ENCODE measurements around the gene SPATA24. TPM values are rescaled to one million over a fixed set of nuclear protein-coding genes. Genes with fewer than 3 reads are reported as not detected.
"Not testable (repeated sequence)": the region's sequence is repeated elsewhere in the genome, so short reads cannot be mapped to it uniquely, and the experiment has no call there.

The SPATA24 gene
- total RNA-seq, 1 donor from 2014 or later, result 17.3 TPM

GRCh38 chr5:139419226-139420192 is 15.6 kb upstream of the SPATA24 start:
- ATAC-seq, result peak; percentile 40

DNA sequence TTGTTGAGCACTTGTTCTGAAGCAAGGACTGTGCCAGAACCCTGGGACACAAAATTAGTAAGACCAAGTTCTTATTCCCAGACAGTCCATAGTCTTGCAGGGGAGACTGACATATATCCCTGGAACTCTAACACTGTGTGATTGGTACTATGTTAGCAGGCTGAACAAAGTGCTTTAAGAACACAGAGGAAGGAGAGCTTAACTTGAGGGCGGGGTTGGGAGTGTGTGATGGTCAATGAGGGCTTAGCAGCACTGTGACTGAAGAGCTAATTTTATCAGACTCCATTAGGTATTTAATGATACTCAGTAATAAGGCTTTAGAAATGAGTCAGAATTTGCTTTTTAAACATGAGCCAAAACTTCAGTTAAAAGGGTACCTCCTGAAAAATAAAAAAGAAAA is 14.9 kb upstream of the SPATA24 start:
- no peak for DNase-seq
- ATAC-seq, result peak; percentile 69

More at GRCh38 chr5:139419226-139420192, 15.6 kb upstream of the SPATA24 start:
- no peak for DNase-seq
- intact Hi-C loops (cut with micrococcal nuclease), result no loop called here

GRCh38 chr5:139417214-139417613 is 13.3 kb upstream of the SPATA24 start:
- DNase-seq (no peak), ATAC-seq (peak; percentile 66)
- intact Hi-C loops (cut with micrococcal nuclease), result no loop called here

More for the DNA sequence above, 14.9 kb upstream of the SPATA24 start:
- intact Hi-C loops (cut with micrococcal nuclease), result no loop called here

GRCh38 chr5:139416651-139417050 is 12.8 kb upstream of the SPATA24 start:
- ATAC-seq, result no peak
- intact Hi-C loops (cut with micrococcal nuclease), result no loop called here

DNA sequence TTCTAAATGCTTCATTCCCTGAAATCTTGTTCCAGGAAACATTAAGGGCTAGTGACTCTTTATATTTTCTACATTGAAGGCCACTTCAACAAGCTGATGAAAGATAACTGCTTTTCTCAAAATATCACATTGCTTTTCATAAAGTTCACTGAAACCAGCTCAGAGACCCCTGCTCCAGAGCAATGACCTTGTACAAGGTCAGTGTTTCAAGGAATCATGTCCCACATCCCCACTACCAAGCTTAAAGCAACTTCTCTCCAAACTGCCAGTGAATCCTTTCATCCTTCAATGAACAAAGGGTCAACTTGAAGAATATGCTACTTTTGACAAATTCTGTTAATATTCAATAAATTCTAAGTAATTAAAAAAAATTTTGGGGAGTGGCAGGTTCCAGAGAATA is 12.0 kb upstream of the SPATA24 start:
- no peak for ATAC-seq
- DNase-seq, result no peak
- intact Hi-C loops (cut with micrococcal nuclease), result no loop called here

More at GRCh38 chr5:139416651-139417050, 12.8 kb upstream of the SPATA24 start:
- no peak for DNase-seq

GRCh38 chr5:139415221-139415861 is 11.5 kb upstream of the SPATA24 start:
- ATAC-seq (peak; percentile 68), DNase-seq (peak; percentile 83)
- intact Hi-C loops (cut with micrococcal nuclease), result no loop called here

DNA sequence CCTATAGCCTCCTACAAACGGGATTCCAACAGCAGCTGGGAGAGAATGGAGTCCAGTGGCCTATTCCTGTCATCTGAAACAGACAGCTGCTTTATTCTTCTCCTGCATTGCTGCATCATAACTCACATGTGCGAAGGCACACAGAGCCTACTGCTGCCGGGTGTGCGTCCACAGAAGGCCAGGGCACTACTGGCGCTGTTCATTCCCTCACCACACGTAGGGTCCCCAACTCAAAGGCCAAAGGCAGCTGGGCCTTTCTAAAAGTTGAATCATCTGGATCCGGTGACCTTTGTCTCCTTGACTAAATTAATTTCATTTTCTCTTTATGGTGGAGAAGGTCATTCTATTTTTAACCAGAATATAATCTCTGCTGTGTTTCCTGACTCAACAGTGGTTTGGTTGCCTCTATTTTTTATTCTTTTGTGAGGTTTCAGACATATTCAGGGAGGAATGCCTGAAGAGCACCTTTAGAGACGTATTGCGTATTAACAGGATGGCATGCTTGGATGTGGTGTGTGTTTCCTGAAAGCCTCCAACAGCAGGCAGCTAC is 10.8 kb upstream of the SPATA24 start:
- DNase-seq, result no peak
- ATAC-seq, result peak; percentile 1
- intact Hi-C loops (cut with micrococcal nuclease), result no loop called here

GRCh38 chr5:139413963-139414362 is 10.1 kb upstream of the SPATA24 start:
- no peak for DNase-seq
- ATAC-seq, result no peak
- intact Hi-C loops (cut with micrococcal nuclease), result no loop called here

- intact Hi-C loops (cut with micrococcal nuclease), result no loop called here
- no peak for ATAC-seq
- DNase-seq, result no peak
Observed at GRCh38 chr5:139413153-139413552, 9.3 kb upstream of the SPATA24 start.

GRCh38 chr5:139410993-139411828 is 7.3 kb upstream of the SPATA24 start:
- DNase-seq, result no peak

GRCh38 chr5:139410121-139410992 is 6.5 kb upstream of the SPATA24 start:
- no peak for ATAC-seq
- intact Hi-C loops (cut with micrococcal nuclease), result no loop called here

More at GRCh38 chr5:139410993-139411828, 7.3 kb upstream of the SPATA24 start:
- intact Hi-C loops (cut with micrococcal nuclease), result no loop called here
- ATAC-seq, result no peak

GRCh38 chr5:139409116-139409515 is 5.2 kb upstream of the SPATA24 start:
- intact Hi-C loops (cut with micrococcal nuclease); DNase-seq; ATAC-seq: not testable (repeated sequence)

More at GRCh38 chr5:139410121-139410992, 6.5 kb upstream of the SPATA24 start:
- no peak for DNase-seq

DNA sequence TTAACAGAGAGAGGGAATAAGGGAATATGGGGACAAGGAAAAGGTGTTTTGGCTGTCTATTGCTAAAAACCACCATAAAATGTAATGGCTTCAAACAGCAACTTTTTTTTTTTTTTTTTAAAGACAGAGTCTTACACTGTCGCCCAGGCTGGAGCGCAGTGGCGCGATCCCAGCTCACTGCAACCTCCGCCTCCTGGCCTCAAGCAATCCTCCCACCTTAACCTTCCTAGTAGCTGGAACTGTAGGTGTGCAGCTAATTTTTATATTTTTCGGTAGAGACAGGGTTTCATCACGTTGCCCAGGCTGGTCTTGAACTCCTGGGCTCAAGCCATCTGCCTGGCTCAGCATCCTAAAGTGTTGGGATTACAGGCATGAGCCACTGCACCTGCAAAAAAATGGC is 4.3 kb upstream of the SPATA24 start:
- DNase-seq (no peak), ATAC-seq (no peak)
- intact Hi-C loops (cut with micrococcal nuclease), result no loop called here

- DNase-seq, result no peak
- intact Hi-C loops (cut with micrococcal nuclease), result no loop called here
- no peak for ATAC-seq
Observed at GRCh38 chr5:139407517-139407916, 3.6 kb upstream of the SPATA24 start.

- no peak for DNase-seq
- ATAC-seq, result no peak
- intact Hi-C loops (cut with micrococcal nuclease), result no loop called here
Observed at GRCh38 chr5:139406963-139407362, 3.1 kb upstream of the SPATA24 start.

DNA sequence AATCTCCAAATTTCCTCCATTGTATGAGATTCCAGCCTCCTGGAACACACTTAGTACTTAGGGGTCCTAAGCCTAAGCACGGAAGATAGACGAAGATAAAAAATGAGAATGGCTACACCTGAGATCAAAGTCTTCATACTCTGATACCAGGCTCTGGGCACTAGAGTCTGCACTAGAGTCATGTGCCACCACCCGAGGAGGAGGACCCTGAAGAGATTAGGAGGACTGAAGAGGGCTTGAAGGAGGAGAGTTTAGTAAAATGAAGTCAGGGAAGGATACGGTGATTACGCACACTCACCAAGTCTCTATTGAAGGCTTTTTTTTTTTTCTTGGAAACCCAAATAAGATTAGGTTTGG is 573 bp upstream of the SPATA24 start:
- intact Hi-C loops (cut with micrococcal nuclease), result no loop called here
- DNase-seq (no peak), ATAC-seq (no peak)

DNA sequence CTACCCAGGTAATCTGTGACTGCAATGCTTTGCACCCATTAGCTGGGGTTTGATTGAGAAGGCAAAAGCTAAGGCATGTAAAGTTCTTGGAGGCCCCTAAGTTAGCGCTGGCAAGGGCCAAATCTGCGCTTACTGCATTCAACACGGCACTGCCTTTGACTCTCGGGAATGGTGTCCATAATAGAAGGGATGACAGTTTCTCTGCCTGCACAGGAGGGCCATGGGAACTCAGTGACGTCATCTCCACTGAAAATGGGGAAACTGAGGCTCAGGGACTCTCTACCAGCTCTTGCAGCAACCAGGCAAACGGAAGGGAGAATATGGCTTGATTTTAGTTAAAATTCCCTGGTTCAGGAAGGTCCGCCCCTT is 487 bp downstream of the SPATA24 start:
- DNase-seq, result no peak
- intact Hi-C loops (cut with micrococcal nuclease), result no loop called here
- peak; percentile 5 for ATAC-seq

DNA sequence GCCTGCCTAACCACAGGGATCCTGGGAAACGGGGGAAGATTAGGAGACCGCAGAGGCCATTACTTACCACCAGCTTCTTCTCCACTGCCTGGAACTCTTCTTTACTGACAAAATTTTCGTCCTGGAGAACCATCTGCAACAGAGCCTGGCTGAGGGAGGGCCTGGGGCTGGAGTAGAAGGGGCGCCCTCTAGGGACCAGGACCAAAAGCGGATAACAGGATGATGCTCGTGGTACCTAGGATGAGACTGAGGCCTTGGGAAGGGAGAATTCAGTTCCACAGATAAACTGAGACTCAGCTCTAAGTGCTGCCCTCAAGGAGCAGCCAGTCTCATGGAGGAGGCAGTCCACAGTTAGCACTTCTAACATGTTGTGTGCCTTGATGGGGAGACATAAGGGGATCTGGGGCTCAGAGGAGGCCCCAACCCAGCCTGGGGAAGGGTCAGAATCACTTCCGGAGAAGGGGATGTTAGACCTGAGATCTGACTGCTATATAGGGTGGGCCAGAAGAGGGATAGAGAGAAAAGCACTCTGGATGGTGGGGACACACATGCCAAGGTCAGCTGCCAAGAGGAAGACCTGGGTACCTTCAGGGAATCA is 1.2 kb downstream of the SPATA24 start:
- intact Hi-C loops (cut with micrococcal nuclease), result no loop called here
- no peak for DNase-seq
- ATAC-seq, result no peak

Data from left ventricle myocardium superior (tissue), 1 donor.